T-cell (primary cell): Measurements from ENCODE around the gene MROH2A. TPM values are rescaled to one million over a fixed set of nuclear protein-coding genes. Genes with fewer than 3 reads are reported as not detected.
A peak's percentile ranks its signal among the peaks of the same experiment; 100 is the strongest.

ENCODE experiments used
- ATAC-seq, 4 experiments: fragments of 200-7000 bp in 3 of 4; fragments of 150-1000 bp in 1 of 4; cut with Tn5 transposase; replicated peaks in 1 of 4; 1 replicate in 3 of 4; 2 replicates in 1 of 4; pipeline ENCODE4 v1.10.0; 2021; ENCODE audit warnings: moderate library complexity in 3 of 4, mild to moderate bottlenecking in 2 of 4, moderate number of reproducible peaks in 1 of 4
- CTCF ChIA-PET, 2 donors: fragments of 300-600 bp; sonication (Branson Sonifier 250); formaldehyde crosslinking; loops; one replicate each; lab custom pipeline; 2022; ENCODE audit warnings: antibody characterized with exemption in 2 of 2; lab: Charles Lee
- POLR2A ChIA-PET, 2 donors: fragments of 300-600 bp; sonication (Branson Sonifier 250); formaldehyde crosslinking; loops; one replicate each; lab custom pipeline; 2022; ENCODE audit warnings: antibody characterized with exemption in 2 of 2; lab: Charles Lee
- DNase-seq, 35 experiments: peaks; one replicate each; pipeline versions ENCODE4 v3.0.0 to v3.0.0-alpha.2; 2013 to 2023
- H3K27ac ChIP-seq: one replicate; pipeline ENCODE4 v1.5.1; 2013; ENCODE audit warnings: low read length
- H3K27me3 ChIP-seq, 2 experiments: replicated peaks in 1 of 2; 1 replicate in 1 of 2; 2 replicates in 1 of 2; pipeline versions ENCODE4 v1.6.1 to v1.7.0; 2013; ENCODE audit warnings: low read length in 1 of 2, mixed read lengths in 1 of 2; ENCODE audit not compliant: control insufficient read depth in 2 of 2, insufficient read depth in 2 of 2; ENCODE audit errors: extremely low read depth in 1 of 2
- H3K36me3 ChIP-seq, 2 donors: 1 replicate in 1 of 2; 2 replicates in 1 of 2; pipeline versions ENCODE4 v1.6.1 to v1.7.0; 2013; ENCODE audit warnings: low read length in 1 of 2; ENCODE audit not compliant: control insufficient read depth in 2 of 2, insufficient read depth in 1 of 2; ENCODE audit errors: extremely low read depth in 1 of 2
- H3K4me1 ChIP-seq, 2 experiments: 1 replicate in 1 of 2; 2 replicates in 1 of 2; pipeline versions ENCODE4 v1.6.1 to v1.7.0; 2013; ENCODE audit warnings: low read length in 2 of 2, mixed read lengths in 1 of 2; ENCODE audit not compliant: insufficient read depth in 2 of 2, control insufficient read depth in 1 of 2; ENCODE audit errors: extremely low read depth in 1 of 2
- H3K4me3 ChIP-seq, 2 donors: 1 replicate in 1 of 2; 2 replicates in 1 of 2; pipeline versions ENCODE4 v1.5.1 to v1.7.0; 2013; ENCODE audit warnings: mild to moderate bottlenecking in 2 of 2, low read length in 1 of 2, moderate library complexity in 1 of 2; ENCODE audit not compliant: control insufficient read depth in 1 of 2; ENCODE audit errors: extremely low read depth in 1 of 2
- H3K9me3 ChIP-seq: 2 replicates; pipeline ENCODE4 v1.7.0; 2013
- H3K27ac Mint-ChIP-seq, 2 donors: one replicate each; pipeline ENCODE4 v1.8.0; 2020 to 2021; ENCODE audit warnings: mild to moderate bottlenecking in 2 of 2, mixed read lengths in 2 of 2
- H3K27me3 Mint-ChIP-seq, 2 donors: one replicate each; pipeline ENCODE4 v1.8.0; 2021 to 2022; ENCODE audit warnings: mixed read lengths in 2 of 2
- H3K36me3 Mint-ChIP-seq: one replicate; pipeline ENCODE4 v1.8.0; 2021; ENCODE audit warnings: mixed read lengths
- H3K4me1 Mint-ChIP-seq, 3 donors: one replicate each; pipeline ENCODE4 v1.8.0; 2020 to 2022; ENCODE audit warnings: mixed read lengths in 3 of 3, mild to moderate bottlenecking in 1 of 3
- H3K4me3 Mint-ChIP-seq, 3 donors: one replicate each; pipeline ENCODE4 v1.8.0; 2020 to 2022; ENCODE audit warnings: mild to moderate bottlenecking in 3 of 3, mixed read lengths in 3 of 3, moderate library complexity in 3 of 3
- H3K9me3 Mint-ChIP-seq, 3 donors: one replicate each; pipeline ENCODE4 v1.8.0; 2020 to 2022; ENCODE audit warnings: mixed read lengths in 3 of 3
- WGBS: methylation state at CpG from one replicate; pipeline ENCODE4 v1.1.5; 2013; ENCODE audit warnings: missing lambda C conversion rate; ENCODE audit not compliant: insufficient coverage; 5-methylcytosine and 5-hydroxymethylcytosine counted together
- total RNA-seq, 35 experiments: library from RNA in 6 of 35; stranded (reverse) in 6 of 35; fragments of 120-200 nt in 1 of 35; gene quantifications; one replicate each; pipeline versions ENCODE4 v1.2.1 to v1.2.4 and lab custom pipeline; 2013 to 2026

The MROH2A gene
- total RNA-seq, 5 donors from 2014 or later (not counting 1 experiment from before 2014, with no cell fraction given): not detected

DNA sequence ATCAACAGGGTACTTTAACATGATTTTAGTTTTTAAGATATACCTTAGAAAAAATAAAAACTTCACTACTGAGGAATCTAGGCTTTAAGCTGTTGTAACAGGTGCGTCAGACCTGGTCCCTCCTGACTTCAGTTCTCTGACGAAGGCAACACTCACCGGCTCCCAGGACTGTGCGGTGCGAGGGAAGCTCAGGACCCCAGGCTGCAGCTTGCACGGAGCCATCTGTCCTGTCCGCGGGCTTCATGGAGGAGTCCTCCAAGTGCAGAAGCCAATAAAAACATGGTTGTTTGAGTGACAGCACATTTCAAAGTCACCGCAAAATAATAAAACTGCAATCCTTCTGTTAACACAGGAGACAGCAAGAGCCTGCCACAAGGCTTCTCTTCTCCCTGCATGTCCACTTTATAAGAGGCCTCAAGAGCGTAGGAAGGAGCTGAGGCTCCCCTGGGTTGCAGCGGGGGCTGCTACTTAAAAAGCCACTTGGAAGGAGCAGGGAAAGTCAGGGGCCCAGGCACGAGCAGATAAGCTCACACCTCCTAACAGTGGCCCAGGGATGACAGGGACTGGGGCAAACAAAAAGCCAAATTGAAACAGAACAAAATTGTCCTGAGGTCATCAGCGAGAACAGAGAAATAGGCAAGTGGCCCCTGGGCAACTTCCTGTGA lies 71.6 kb downstream of the MROH2A start:
- no peak overlapping the region for H3K4me3 Mint-ChIP-seq
- ATAC-seq (no peak), DNase-seq (no peak)
- no peak overlapping the region for H3K27ac ChIP-seq
- WGBS: 98% methylated on average over 13 of the region's 13 CpGs
- POLR2A ChIA-PET: no interaction called here
- H3K4me3 ChIP-seq: no peak overlapping the region
- H3K36me3 ChIP-seq: no peaks in the 10 kb centered on the region
- no peak overlapping the region for H3K27ac Mint-ChIP-seq
- no peaks in the 10 kb centered on the region for H3K9me3 ChIP-seq
- H3K4me1 Mint-ChIP-seq: peaks cover 7 to 17% (median 13%) of the 10 kb centered on the region in 3 donors
- CTCF ChIA-PET: no interaction called here
- peaks cover 2 to 4% of the 10 kb centered on the region in 2 donors for H3K27me3 Mint-ChIP-seq
- H3K36me3 Mint-ChIP-seq: no peaks in the 10 kb centered on the region
- H3K27me3 ChIP-seq: peaks cover 0 to 10% of the 10 kb centered on the region in 2 experiments
- no peaks in the 10 kb centered on the region for H3K9me3 Mint-ChIP-seq
- peaks cover 0 to 11% of the 10 kb centered on the region in 2 experiments for H3K4me1 ChIP-seq

DNA sequence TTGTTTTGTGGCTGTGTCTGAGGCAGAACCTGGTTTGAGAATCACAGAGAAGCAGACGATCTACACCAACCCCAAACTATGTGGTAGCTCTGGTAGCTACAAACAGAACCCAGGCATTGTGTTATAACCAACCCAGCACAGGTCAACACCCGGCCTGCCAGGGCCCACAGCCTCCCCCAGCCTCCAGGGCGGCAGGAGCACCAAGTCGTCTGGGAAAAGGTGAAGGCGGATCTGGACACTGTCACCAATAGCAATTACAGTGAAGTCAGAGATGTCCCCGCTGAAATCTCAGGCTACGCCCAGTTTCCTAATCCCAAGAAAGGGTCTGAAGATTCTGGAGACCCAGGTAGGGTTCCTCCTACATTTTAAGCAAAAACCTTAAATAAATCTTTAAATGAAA lies 72.6 kb downstream of the MROH2A start:
- Histone ChIP-seq H3K36me3 (no peaks in the 10 kb centered on the region), H3K4me1 (peaks cover 0 to 12% of the 10 kb centered on the region in 2 experiments), H3K9me3 (no peaks in the 10 kb centered on the region), H3K27me3 (peaks cover 0 to 10% of the 10 kb centered on the region in 2 experiments), H3K4me3 (no peak overlapping the region), H3K27ac (no peak overlapping the region)
- CTCF ChIA-PET: no interaction called here
- Mint-ChIP-seq H3K9me3 (no peaks in the 10 kb centered on the region), H3K27me3 (peaks cover 2 to 4% of the 10 kb centered on the region in 2 donors), H3K4me3 (no peak overlapping the region), H3K36me3 (no peaks in the 10 kb centered on the region), H3K27ac (no peak overlapping the region), H3K4me1 (peaks cover 13 to 21% (median 19%) of the 10 kb centered on the region in 3 donors)
- POLR2A ChIA-PET: no interaction called here
- WGBS: 90% methylated on average over 4 of the region's 7 CpGs
- DNase-seq (no peak), ATAC-seq (no peak)

DNA sequence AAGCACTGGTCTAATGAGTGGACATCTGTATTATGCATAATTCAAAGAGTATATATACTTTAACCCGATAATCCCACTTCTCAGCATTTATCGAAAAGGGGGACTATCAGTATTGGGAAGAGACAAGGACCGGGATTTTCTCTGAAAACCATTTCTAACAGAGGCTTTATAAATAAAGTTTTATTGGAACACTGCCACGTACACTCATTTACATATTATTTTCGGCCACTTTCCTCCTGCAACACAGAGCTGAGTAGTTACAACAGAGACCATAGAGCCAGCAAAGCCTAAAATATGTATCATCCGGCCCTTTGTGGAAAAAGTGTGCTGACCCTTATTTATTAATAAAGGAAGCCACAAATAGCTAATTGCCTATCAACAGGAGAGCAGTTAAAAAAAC lies 73.0 kb downstream of the MROH2A start:
- ChIA-PET CTCF (interaction anchor here in 1 of 2 donors (0.7 kb wide), 1 partner anchor 356 kb away, joined by 3 read pairs; no protein-coding TSS in a partner anchor), POLR2A (no interaction called here)

DNA sequence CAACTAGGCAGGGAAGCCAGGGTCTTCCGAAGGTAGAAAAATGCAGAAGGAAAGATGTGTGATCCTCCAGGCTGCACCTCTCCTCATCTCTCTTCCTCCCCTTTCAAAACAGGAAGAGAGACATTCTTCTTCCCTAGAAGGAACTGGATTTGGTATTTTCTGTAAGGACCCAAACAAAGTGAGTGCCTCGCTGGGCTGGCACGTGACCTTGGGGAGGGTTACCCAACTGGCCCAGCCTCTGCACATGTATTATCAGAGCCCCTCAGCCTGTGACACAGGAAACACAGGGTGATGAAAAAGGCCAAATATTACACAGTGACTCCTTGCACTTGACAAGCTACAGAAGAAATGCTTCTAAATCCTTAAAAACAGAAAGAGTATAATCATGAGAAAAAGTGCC lies 73.9 kb downstream of the MROH2A start:
- no CpG with 5 or more reads among the region's 3 CpGs for WGBS
- ChIA-PET CTCF (no interaction called here), POLR2A (no interaction called here)
- H3K9me3 ChIP-seq: no peaks in the 10 kb centered on the region
- H3K4me3 ChIP-seq: no peak overlapping the region
- peaks cover 0 to 12% of the 10 kb centered on the region in 2 experiments for H3K4me1 ChIP-seq
- no peak overlapping the region for H3K27ac ChIP-seq
- Mint-ChIP-seq H3K27ac (no peak overlapping the region), H3K4me3 (no peak overlapping the region), H3K9me3 (no peaks in the 10 kb centered on the region), H3K27me3 (peaks cover 2 to 4% of the 10 kb centered on the region in 2 donors), H3K4me1 (peaks cover 13 to 23% (median 19%) of the 10 kb centered on the region in 3 donors), H3K36me3 (no peaks in the 10 kb centered on the region)
- no peaks in the 10 kb centered on the region for H3K36me3 ChIP-seq
- no peak for ATAC-seq
- no peak for DNase-seq
- H3K27me3 ChIP-seq: peaks cover 0 to 10% of the 10 kb centered on the region in 2 experiments

More for the DNA sequence above, 73.0 kb downstream of the MROH2A start:
- Histone ChIP-seq H3K4me3 (no peak overlapping the region), H3K9me3 (no peaks in the 10 kb centered on the region), H3K27ac (no peak overlapping the region), H3K27me3 (peaks cover 0 to 10% of the 10 kb centered on the region in 2 experiments), H3K4me1 (peaks cover 0 to 12% of the 10 kb centered on the region in 2 experiments), H3K36me3 (no peaks in the 10 kb centered on the region)
- peaks cover 2 to 4% of the 10 kb centered on the region in 2 donors for H3K27me3 Mint-ChIP-seq
- no CpG with 5 or more reads among the region's 6 CpGs for WGBS
- no peak overlapping the region for H3K27ac Mint-ChIP-seq
- no peak for DNase-seq
- no peak for ATAC-seq
- no peaks in the 10 kb centered on the region for H3K36me3 Mint-ChIP-seq
- peaks cover 13 to 23% (median 19%) of the 10 kb centered on the region in 3 donors for H3K4me1 Mint-ChIP-seq
- no peak overlapping the region for H3K4me3 Mint-ChIP-seq
- H3K9me3 Mint-ChIP-seq: no peaks in the 10 kb centered on the region

DNA sequence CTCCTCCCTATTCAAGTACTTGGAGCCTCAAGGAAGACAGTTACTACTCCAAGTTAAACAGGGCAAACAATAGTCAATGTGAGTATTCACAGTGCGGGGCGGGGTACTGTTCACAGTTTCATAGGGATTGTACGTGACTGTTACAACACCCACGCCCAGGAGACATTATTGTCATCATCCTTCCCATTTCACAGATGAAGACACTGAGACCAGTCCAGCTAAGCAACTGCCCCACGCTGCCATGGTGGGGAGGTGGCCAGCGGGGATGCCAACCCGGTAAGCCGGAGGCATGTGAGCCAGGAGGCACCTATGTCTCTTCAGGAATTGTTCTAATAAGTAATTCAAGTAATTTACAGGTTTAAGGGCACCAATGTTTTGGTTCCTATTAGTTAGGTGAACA lies 75.2 kb downstream of the MROH2A start:
- Histone ChIP-seq H3K4me3 (no peak overlapping the region), H3K27ac (no peak overlapping the region), H3K27me3 (peaks cover 0 to 10% of the 10 kb centered on the region in 2 experiments), H3K36me3 (no peaks in the 10 kb centered on the region), H3K9me3 (no peaks in the 10 kb centered on the region), H3K4me1 (peaks cover 0 to 18% of the 10 kb centered on the region in 2 experiments)
- Mint-ChIP-seq H3K36me3 (no peaks in the 10 kb centered on the region), H3K9me3 (no peaks in the 10 kb centered on the region), H3K27ac (no peak overlapping the region), H3K4me1 (peaks cover 13 to 25% (median 24%) of the 10 kb centered on the region in 3 donors), H3K27me3 (peaks cover 2 to 4% of the 10 kb centered on the region in 2 donors), H3K4me3 (peak overlapping the region; percentile 86 to 89 (median 88))
- ChIA-PET CTCF (no interaction called here), POLR2A (no interaction called here)
- ATAC-seq: no peak
- WGBS: no CpG with 5 or more reads among the region's 8 CpGs
- DNase-seq: no peak

DNA sequence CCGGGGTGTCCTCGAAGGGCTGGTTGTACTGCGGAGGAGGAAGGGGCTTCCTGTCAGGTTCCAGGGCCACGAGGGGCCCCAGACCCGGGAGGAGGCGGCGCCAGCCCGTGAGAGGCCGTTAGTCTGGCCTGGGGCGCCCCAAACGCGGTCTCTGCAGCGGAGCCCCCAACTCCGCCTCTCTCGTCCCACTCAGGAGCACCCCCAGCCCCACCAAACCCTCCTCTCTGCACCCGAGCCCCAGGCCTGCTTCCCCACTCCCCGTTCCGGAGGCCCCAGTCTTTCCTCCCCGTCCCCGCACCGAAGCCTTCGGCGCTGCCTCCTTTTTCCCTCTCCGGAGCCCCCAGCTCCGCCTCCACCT lies 75.7 kb downstream of the MROH2A start:
- ChIA-PET CTCF (no interaction called here), POLR2A (no interaction called here)
- Histone ChIP-seq H3K27me3 (peaks cover 0 to 10% of the 10 kb centered on the region in 2 experiments), H3K9me3 (no peaks in the 10 kb centered on the region), H3K4me3 (peak overlapping the region; percentile 72 to 81), H3K36me3 (no peaks in the 10 kb centered on the region), H3K27ac (no peak overlapping the region), H3K4me1 (peaks cover 0 to 18% of the 10 kb centered on the region in 2 experiments)
- Mint-ChIP-seq H3K36me3 (no peaks in the 10 kb centered on the region), H3K27ac (no peak overlapping the region), H3K4me3 (peak overlapping the region; percentile 86 to 89 (median 88)), H3K27me3 (peaks cover 3 to 4% of the 10 kb centered on the region in 2 donors), H3K9me3 (no peaks in the 10 kb centered on the region), H3K4me1 (peaks cover 13 to 25% (median 24%) of the 10 kb centered on the region in 3 donors)
- under 1% methylated on average over 25 of the region's 25 CpGs for WGBS
- ATAC-seq: peak in 2 of 4 experiments; percentile 2 to 6
- no peak for DNase-seq
